ENCODE measurements around the gene FAAH.
"Not testable (repeated sequence)": the region's sequence is repeated elsewhere in the genome, so short reads cannot be mapped to it uniquely, and the experiment has no call there.

Gene FAAH
- 6.5 to 9.8 (median 7.6) reads per million in 4 experiments for total RNA-seq

- peak; percentile 9 for DNase-seq
Observed at GRCh38 chr1:46394108-46394871, at the start of gene FAAH. TSS of gene FAAH (plus strand) at chr1:46394317. CDS start at chr1:46394349, 32 bp downstream.

- no peak for DNase-seq
Observed at GRCh38 chr1:46344481-46344880, 49.6 kb upstream of the FAAH start.

- DNase-seq: no peak
Observed at GRCh38 chr1:46345281-46345680, 48.8 kb upstream of the FAAH start.

GRCh38 chr1:46352363-46352762 lies 41.8 kb upstream of the FAAH start:
- DNase-seq: no peak

GRCh38 chr1:46355920-46356319 lies 38.2 kb upstream of the FAAH start:
- DNase-seq: not testable (repeated sequence)

- no peak for DNase-seq
Observed at GRCh38 chr1:46362158-46362557, 32.0 kb upstream of the FAAH start.

- DNase-seq: no peak
Observed at GRCh38 chr1:46363121-46363520, 31.0 kb upstream of the FAAH start.

- no peak for DNase-seq
Observed at GRCh38 chr1:46364612-46365011, 29.5 kb upstream of the FAAH start.

GRCh38 chr1:46365796-46366195 lies 28.3 kb upstream of the FAAH start:
- DNase-seq: not testable (repeated sequence)

GRCh38 chr1:46367072-46367471 lies 27.0 kb upstream of the FAAH start:
- DNase-seq: no peak

- not testable (repeated sequence) for DNase-seq
Observed at GRCh38 chr1:46367701-46368100, 26.4 kb upstream of the FAAH start.

GRCh38 chr1:46368791-46369190 lies 25.3 kb upstream of the FAAH start:
- no peak for DNase-seq

GRCh38 chr1:46369542-46370213 lies 24.4 kb upstream of the FAAH start:
- no peak for DNase-seq

- DNase-seq: no peak
Observed at GRCh38 chr1:46370214-46370633, 23.9 kb upstream of the FAAH start.

GRCh38 chr1:46372431-46372830 lies 21.7 kb upstream of the FAAH start:
- DNase-seq: no peak

GRCh38 chr1:46379996-46380395 lies 14.1 kb upstream of the FAAH start:
- DNase-seq: no peak

- no peak for DNase-seq
Observed at GRCh38 chr1:46380508-46380907, 13.6 kb upstream of the FAAH start.

GRCh38 chr1:46393510-46393909 lies 607 bp upstream of the FAAH start:
- no peak for DNase-seq

- DNase-seq: no peak
Observed at GRCh38 chr1:46394872-46395465, 852 bp downstream of the FAAH start.

- no peak for DNase-seq
Observed at GRCh38 chr1:46396441-46397398, 2.6 kb downstream of the FAAH start.

GRCh38 chr1:46399307-46399706 lies 5.2 kb downstream of the FAAH start:
- DNase-seq: no peak

- DNase-seq: no peak
Observed at GRCh38 chr1:46400421-46400820, 6.3 kb downstream of the FAAH start.

Measured in effector CD8-positive, alpha-beta T cell (primary cell).